ENCODE measurements around the gene ARHGAP33.
A peak's percentile ranks its signal among the peaks of the same experiment; 100 is the strongest.
"Not testable (repeated sequence)": the region's sequence is repeated elsewhere in the genome, so short reads cannot be mapped to it uniquely, and the experiment has no call there.

Gene ARHGAP33

GRCh38 chr19:35756377-35757230 lies 18.8 kb upstream of the ARHGAP33 start, which contains the start of gene HSPB6:
Gene HSPB6, minus strand, starts transcription at chr19:35757029. Its CDS starts 21 bp downstream, at chr19:35757008.
- DNase-seq, result peak; percentile 76

GRCh38 chr19:35757231-35757748 lies 18.1 kb upstream of the ARHGAP33 start:
- DNase-seq, result peak; percentile 98

DNA sequence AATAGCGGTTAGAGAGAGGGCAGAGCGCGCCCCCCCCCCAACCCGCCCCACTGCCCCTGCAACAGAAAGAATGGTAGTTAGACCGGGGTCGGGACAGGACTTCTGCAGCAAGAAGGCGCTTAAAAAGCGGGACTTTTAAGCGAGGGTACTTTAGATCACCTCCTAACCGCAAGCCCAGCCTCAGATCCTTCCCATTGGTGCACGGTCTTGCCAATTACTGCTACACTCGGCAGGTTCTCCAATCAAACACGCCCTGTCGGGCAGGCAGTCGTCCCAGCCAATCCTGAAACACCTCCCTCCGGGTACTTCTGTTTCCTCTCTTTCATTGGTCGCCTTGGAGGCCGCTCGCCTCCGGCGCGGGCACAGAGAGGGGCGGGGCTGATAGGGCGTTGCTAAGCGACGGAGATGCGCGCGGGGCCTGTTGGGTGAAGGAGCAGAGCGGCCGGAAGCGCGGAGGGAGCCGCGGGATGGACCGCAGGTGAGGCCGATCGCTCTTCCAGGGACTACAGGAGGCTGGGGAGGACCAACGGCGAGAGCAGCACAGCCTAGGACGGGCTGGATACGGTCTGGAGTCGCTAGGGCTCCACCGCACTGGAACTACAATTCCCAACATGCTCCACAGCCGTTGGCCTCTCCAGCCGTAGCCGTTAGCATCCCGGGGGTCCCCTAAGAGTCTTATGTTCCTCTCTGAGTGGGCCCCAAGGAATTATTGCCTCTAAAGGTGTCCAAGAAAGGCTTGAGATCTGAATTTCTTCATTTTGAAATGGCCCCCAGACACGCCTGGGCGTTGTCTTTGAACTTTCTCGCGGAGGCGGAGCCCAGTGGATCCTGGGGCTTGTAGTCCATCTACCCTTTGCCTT lies 17.4 kb upstream of the ARHGAP33 start, which contains the start of gene PROSER3:
Gene PROSER3, plus strand, starts transcription at position 428 of the 860 bp plus-strand sequence. Its CDS starts 40 bp downstream, at position 468.
- peak; percentile 100 for DNase-seq

DNA sequence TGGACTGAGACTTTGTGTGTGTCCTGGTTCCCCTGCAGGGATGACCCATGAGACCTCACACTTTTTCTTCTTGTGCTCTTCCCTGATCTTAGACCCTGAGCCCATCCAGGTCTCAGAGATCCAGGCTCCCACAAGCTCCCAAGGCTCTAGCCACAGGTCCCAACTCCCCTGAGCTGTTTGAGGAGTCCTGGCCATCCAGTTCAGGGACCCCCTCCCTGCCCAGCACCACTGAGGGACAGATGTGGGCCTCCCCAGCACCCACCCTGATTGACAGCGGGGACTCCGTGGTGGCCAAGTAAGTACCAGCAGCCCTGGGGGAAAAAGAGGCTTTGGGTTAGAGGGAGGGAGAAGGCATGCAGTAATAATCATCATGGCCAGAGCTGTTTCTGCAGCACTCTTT lies 15.7 kb upstream of the ARHGAP33 start:
- peak; percentile 32 for DNase-seq

DNA sequence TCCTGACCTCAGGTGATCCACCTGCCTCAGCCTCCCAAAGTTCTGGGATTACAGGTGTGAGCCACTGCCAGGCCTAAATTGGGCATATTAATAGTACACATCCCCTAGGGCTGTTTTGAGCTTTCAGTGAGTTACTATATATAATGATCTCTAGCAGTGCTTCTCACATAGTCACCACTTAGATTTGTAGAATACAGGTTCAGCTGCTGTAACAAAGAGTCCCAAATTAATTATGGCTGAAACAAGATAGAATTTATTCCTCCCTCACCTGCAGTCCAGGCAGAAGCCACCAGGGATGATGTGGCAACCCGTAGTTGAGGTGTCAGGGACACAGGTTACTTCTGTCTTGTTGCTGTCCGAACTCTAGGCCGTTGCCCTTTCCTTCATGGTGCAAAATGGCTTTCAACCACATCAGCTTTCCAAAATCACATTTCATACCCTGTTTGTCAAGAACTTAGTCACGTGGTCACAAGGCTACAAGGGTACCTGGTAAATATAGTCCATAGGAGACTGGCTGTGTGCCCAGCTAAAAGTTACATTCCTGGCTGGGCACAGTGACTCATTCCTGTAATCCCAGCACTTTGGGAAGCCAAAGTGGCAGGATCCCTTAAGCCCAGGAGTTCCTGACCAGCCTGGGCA lies 14.5 kb upstream of the ARHGAP33 start:
- DNase-seq, result no peak

- DNase-seq, result peak; percentile 35
Measured at GRCh38 chr19:35764432-35765315, 10.7 kb upstream of the ARHGAP33 start.

DNA sequence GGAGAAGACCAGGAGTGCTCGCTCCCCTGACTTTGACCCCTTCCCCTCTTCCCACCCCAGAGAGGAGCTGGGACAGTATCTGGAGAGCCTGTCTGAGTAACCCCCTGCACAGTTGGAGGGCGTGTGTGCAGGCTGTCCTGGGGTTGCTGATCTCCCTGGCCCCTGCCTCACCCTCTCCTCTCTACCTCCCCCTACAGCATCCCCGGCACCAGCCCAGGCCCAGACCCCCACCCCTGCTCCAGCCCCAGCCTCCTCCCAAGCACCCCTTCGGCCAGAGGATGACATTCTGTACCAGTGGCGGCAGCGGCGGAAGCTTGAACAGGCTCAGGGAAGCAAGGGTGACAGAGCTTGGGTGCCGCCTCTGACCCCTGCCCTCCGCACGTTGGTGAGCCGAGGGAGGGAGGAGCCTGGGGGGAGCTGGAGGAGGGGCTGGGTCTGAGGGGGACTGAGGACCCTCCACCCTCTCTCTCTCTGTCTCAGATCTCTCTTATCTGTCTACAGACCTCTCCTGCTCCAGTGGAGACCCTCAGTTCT lies 8.7 kb upstream of the ARHGAP33 start:
- peak; percentile 42 for DNase-seq

DNA sequence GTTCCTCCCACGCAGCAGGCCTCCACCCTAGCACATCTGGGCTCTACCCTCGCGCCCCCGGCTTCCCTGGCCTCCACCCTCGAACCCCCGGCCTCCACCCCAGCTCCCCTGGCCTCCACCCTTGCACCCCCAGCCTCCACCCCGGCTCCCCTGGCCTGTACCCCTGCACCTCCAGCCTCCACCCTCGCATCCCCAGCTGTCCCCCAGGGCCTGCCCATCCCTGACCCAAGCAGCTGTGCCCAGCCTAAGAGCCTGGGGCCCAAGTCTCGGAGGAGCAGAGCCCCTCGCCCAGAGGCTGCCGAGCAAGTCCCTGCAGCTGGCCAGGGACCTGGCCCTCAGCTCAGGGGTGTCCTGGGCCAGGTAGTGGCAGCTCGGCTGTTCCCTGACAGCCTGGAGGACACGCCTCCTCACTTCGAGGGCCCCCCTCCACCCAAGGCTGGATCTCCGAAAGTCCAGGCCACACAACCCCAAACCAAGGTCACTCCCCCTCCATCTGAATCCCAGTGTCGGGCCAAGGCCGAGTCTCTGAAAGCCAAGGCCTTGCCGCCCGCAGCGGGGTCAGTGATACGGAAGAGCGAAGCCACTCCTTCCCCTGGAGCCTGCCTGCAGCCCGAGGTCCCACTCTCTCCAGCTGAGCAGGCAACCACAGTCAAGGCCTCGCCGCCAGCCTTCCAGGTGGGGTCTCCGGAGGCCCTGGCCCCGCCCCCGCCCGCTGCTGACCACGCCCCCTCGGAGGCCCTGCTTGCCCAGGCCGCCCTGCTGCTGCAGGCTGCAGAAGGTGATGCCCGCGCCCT lies 7.9 kb upstream of the ARHGAP33 start:
- DNase-seq, result peak; percentile 90

DNA sequence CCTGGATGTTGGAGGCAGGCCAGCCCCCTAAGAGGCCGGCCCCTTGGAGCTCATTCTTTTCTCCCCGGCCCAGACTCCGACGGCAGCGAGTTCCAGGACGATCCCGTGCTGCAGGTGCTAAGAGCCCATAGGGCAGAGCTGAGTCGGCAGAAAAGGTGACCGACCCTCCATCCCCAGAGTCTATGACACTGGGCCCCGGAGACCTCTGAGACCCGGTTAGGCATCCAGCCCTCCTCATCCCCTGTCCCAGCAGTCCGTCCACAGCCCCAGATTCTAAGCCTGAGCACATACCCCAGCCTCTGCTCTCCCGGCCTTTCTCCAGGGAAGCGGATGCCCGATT lies 7.3 kb upstream of the ARHGAP33 start:
- no peak for DNase-seq

- not testable (repeated sequence) for DNase-seq
Measured at GRCh38 chr19:35772362-35772761, 3.0 kb upstream of the ARHGAP33 start.

DNA sequence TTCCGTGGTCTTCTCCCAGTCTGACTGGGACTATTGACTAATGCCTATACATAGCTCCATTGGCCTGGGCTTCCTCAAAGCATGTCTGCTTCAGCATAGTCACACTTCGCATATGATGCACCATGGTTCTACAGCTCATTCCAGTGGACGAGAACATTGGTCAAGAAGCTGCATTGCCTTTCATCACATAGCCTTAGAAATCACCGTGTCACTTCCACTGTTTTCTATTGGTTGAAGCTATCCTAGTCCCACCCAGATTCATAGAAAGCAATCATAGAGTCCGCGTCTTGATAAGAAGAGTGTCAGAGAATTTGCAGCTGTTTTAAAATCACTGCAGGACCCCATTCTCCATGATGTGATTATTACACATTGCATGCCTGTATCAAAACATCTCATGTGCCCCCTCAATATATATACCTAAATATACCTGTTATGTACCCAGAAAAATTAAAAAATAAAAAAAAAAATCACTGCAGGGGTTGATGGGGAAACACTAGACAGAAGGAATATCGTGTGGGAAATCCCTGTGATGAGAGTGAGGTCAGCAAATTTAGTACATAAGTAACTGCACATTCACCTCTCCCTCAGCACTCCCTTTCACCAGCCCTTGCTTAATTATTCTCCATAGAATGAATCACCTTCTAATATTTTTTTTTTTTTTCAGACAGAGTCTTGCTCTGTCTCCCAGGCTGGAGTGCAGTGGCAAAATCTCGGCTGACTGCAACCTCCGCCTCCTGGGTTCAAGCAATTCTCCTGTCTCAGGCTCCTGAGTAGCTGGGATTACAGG lies 2.2 kb upstream of the ARHGAP33 start:
- DNase-seq, result no peak

DNA sequence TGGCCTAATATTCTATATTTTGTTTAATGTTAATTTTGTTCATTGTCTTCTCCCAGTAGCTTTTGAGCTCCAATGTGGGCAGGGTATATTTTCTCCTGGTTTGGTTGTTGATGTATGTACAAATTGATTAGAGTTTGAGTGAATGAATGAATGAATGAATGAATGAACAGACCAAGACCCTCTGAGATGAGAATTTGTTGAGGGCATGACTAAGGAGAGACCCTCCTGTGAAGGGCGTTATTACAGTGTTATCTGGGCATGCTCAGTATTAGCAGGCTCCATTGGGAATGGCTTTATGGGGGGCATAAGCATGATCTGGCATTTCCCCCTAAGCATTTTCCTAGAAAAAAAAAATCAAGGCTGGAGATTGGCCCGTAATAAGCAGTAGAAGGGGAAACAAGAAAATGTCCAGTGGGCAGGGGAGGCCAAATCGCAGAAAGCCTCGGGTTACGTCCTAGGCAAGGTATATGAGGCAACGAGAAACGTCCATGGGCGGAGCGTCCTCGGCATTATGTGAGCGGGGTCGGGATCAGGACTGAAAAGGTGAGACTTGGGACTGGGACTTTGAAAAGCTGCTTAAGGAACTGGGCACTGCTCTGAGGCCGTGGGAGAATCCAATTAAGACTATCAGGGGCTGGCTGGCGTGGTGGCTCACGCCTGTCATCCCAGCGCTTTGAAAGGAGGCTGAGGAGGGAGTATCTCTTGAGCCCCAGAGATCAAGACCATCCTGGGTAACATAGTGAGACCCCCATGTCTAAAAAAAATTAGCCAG lies 904 bp upstream of the ARHGAP33 start:
- DNase-seq, result peak; percentile 50

GRCh38 chr19:35775046-35775297 lies 392 bp upstream of the ARHGAP33 start:
- DNase-seq, result no peak

DNA sequence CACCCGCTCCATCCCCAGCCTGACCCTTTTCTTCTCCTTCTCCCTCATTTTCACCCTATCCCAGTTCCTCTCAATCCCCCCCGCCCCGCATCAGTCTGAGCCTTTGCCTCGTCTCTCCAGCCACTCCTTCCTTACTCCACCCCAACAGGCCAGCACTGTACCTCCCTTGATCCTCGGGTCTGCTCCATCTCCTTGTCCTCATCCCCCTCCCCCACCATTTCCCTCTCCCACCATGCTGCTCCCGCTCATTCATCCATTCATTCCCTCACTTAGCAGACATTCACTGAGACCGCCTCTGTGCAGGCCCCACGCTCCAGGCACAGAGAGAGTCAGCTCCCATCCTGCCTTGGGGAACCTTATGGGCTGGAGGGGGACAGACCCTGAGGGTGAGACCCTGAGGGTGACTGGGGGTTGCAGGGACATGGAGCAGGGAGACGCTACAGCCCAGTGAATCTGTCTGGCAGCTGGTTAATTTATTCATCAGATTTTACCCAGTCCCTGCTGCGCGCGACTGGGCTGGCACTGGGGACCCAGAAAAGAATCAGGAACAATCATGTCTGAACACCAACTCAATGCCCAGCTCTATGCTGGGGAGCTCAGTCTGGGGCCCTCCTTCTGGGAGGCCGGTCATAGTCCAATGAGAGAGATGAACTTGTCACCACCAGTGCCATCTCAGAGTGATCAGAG lies 881 bp downstream of the ARHGAP33 start:
- no peak for DNase-seq

- peak; percentile 96 for DNase-seq
Measured at GRCh38 chr19:35777086-35777841, 1.9 kb downstream of the ARHGAP33 start.

- no peak for DNase-seq
Measured at GRCh38 chr19:35777961-35778360, 2.6 kb downstream of the ARHGAP33 start.

DNA sequence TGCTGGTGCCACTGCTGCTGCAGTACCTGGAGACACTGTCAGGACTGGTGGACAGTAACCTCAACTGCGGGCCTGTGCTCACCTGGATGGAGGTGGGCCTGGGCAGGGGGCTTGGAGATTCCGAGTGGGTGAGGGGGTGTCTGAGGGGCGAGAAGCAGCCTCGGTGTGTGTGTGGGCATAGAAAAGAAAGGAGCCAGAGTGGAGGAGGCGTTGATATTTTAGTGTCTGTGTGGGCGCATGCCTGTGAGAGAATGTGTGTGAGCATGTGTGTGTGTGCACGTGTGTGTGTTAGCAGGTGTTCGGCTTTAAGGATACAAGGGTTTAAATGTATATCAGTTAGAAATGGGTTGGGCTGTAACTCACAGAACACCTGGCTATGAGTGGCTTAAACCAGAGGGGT lies 3.7 kb downstream of the ARHGAP33 start:
- DNase-seq, result peak; percentile 37

DNA sequence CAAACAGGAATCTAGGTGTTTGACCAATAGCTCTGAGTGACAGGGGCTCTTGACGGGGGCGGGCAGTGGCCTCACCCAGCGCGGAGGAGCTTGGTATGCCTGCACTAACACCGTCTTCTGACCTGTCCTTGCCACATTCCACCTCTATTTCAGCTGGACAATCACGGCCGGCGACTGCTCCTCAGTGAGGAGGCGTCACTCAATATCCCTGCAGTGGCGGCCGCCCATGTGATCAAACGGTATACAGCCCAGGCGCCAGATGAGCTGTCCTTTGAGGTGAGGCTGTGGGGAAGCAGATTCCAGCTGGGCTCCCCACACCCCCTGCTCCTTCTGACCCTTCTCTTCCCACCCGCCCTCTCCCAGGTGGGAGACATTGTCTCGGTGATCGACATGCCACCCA lies 4.7 kb downstream of the ARHGAP33 start:
- DNase-seq, result no peak
